TTC549 (cell line): ENCODE data around the gene TMEM138.
"Not testable (repeated sequence)": the region's sequence is repeated elsewhere in the genome, so short reads cannot be mapped to it uniquely, and the experiment has no call there.

Experiments
- FAIRE-seq: peaks from 2 replicates; lab custom pipeline; 2012; peaks lifted over from hg19 to GRCh38; lab: Jason Lieb, UNC

The TMEM138 gene

GRCh38 chr11:61367406-61367805 lies 5.2 kb downstream of the TMEM138 start:
- FAIRE-seq: no peak

- FAIRE-seq: no peak
Observed at GRCh38 chr11:61368646-61369045, 6.5 kb downstream of the TMEM138 start.

GRCh38 chr11:61369372-61370348 lies 7.5 kb downstream of the TMEM138 start:
- no peak for FAIRE-seq

- no peak for FAIRE-seq
Observed at GRCh38 chr11:61370349-61371005, 8.3 kb downstream of the TMEM138 start.

DNA sequence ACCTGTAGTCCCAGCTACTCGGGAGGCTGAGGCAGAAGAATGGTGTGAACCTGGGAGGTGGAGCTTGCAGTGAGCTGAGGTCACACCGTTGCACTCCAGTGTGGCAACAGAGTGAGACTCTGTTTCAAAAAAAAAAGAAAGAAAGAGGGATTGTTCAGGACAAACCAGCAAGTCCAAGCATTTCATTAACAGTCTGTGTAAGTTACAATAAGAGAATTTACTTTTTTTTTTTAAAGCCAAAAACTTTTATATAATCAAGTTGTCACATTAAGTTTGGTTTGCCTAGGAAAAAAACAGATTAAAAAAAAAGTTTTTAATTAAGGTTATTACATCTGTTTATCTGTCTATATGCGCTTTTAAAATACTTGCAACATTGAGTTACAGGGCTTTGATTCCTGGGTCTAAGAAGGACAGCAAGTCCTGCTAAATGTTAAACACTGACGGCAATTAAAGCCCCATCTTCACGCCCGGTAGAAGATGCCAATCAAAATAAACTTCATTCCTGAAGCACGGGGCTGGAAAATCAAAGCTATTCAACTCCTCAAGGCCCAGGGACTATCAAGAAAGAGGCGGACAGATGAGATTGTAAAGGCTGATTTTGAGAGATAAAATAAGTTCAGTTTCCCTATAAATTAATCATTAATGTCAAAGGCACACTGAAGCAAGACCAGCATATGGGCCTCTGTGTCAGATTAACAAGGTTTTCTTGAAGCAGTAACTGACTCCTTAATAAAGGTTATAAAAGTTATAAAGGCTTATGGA lies 10.7 kb downstream of the TMEM138 start:
- FAIRE-seq: no peak

GRCh38 chr11:61375761-61376108 lies 13.6 kb downstream of the TMEM138 start:
- FAIRE-seq: no peak

- no peak for FAIRE-seq
Observed at GRCh38 chr11:61377461-61378160, 15.4 kb downstream of the TMEM138 start.

- no peak for FAIRE-seq
Observed at GRCh38 chr11:61378713-61379313, 16.6 kb downstream of the TMEM138 start.

DNA sequence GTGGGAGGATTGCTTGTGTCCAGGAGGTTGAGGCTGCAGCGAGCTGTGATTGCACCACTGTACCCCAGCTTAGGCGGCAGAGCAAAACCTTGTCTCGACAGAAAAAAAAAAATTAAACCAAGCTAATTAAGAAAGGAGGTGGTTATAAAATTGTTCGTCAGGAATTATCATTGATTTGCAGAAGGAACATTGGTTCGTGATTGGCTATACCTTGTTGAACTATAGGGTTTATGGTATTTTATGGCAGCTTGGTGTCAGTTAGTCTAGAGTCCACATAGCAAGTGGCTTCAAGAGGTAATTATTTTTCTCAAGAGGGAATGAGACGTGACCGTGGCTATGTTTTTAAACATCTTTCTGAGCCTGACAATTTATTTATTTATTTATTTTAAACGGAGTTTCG lies 18.7 kb downstream of the TMEM138 start:
- FAIRE-seq: no peak

GRCh38 chr11:61383859-61384258 lies 21.7 kb downstream of the TMEM138 start:
- not testable (repeated sequence) for FAIRE-seq

DNA sequence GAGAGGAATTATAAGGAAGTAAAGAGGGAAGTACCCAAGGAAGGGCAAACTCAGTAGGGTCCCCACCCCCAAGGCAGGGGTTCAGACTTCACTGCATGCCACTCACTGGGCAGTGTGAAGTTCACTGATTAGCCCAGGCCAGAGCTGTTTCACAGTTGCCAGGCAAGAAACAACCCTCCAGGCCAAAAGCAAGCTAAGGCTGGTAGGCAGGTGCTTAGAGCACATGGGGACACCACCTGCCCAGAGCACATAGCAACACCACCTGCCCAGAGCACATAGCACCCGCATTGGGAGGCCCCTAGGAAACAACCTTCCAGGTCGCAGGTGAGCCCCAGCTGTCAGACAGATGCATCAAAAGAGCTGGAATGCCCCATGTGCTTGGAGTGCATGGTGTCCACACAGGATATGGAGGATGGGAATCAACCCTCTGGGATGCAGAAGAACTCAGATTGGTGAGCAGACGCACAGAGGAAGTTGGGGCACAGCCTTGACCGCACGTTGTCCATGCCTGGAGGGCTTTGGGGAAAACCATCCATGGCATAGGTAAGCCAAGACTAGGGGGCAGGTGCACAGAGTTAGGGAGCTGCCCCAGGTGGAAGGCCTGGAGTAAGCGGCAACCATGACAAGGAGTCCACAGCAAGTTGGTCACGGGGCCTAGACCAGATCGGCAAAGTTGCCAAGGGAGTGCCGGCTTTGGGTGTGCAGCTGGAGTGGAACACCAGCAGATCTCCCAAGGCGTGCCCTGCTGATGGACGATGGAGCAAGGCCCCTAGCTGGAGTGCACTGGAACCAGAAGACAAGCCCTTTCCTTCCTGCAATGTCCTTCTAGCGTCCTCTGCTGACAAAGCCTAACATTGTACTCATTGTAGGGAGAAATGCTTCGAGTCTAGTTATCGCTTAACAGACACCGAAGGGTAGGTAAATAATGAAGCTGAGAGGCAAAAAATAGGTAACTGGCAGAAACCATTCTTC lies 22.4 kb downstream of the TMEM138 start:
- no peak for FAIRE-seq

GRCh38 chr11:61390161-61390560 lies 28.0 kb downstream of the TMEM138 start:
- no peak for FAIRE-seq

- no peak for FAIRE-seq
Observed at GRCh38 chr11:61392981-61393595, 30.9 kb downstream of the TMEM138 start.

DNA sequence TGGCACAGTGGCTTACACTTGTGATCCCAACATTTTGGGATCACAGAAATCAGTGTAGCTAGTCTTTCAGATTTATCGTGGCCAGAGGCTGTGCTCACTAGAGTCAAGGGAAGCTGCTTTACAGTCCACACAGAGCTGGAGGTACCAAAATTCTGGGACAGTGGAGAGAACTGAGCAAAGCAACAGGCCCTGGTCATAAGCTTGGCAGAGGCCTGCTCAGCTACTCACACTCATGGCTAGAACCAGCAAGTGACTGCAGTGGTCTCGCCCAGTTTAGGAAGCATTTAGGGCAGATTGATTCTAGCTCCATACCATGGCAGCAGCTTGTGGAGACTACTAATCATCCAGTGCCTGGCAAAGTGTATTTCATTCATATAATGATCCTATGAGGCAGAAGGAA lies 39.0 kb downstream of the TMEM138 start:
- FAIRE-seq: no peak

GRCh38 chr11:61401573-61401972 lies 39.4 kb downstream of the TMEM138 start:
- FAIRE-seq: no peak

GRCh38 chr11:61403658-61404057 lies 41.5 kb downstream of the TMEM138 start:
- no peak for FAIRE-seq

GRCh38 chr11:61404103-61404502 lies 41.9 kb downstream of the TMEM138 start:
- FAIRE-seq: no peak

DNA sequence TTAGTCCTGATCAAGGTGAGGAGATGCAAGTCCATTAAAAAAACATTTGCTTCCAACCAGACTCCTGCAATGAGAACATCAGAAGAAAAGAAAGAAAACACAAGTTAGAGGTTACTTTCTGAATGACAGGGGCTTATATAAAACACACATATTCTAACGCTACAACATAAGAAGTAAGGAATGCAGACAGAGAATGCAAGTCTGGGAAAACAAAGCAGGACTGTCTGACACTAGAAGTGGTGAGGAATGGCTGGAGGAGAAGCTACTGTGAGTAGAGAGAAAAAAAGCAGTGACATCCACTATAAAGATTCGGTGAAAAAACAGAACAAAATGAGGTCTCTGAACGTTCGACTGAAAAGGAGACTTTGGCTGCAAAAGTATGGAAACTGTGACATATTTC lies 42.5 kb downstream of the TMEM138 start:
- FAIRE-seq: no peak

DNA sequence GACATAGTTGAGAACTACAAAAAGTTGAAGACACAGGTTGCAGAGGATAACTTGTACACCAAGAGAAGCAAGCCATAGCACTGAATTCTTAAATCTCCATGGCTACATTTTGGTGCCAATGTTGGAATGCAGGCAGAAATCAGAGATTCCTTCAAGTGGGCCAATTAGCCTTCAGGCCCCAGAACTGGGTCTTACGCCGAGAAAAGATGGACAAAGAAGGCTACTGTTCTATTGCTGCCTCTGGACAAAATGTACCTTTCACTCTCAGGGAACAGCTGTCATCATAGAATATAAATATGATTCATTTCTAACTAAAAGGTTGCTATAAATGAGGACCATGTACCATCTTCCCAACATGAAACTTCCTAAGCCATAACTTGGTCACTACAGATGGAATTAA lies 43.9 kb downstream of the TMEM138 start:
- no peak for FAIRE-seq
